Adipose tissue (tissue), 3 donors: ENCODE data around the gene CREB1. TPM values are rescaled to one million over a fixed set of nuclear protein-coding genes. Genes with fewer than 3 reads are reported as not detected.

Source experiments
- H3K27ac ChIP-seq: one replicate; pipeline ENCODE4 v1.5.1; 2013; ENCODE audit warnings: low read depth, low read length
- WGBS, 3 donors: extraction: QIAGEN DNeasy Blood & Tissue Kit; methylation state at CpG; one replicate each; pipeline ENCODE4 v1.1.7; 2013; 5-methylcytosine and 5-hydroxymethylcytosine counted together
- polyA plus RNA-seq, 3 donors: library from polyadenylated mRNA; stranded (reverse); fragments of 200-250 nt; gene quantifications; one replicate each; pipeline ENCODE4 v1.2.3, GENCODE V29; 2013
- donor health status: healthy with polysubstance abuse.
- donor health status: Bipolar disorder and iron deficiency.
- donor health status: healthy.

CREB1 gene
- polyA plus RNA-seq, 3 donors = 5.8 to 11.7 (median 10.8) TPM

GRCh38 chr2:207501802-207502576, 27.8 kb upstream of the CREB1 start:
- no peak overlapping the region for H3K27ac ChIP-seq
- WGBS, 3 donors = 82 to 92% (median 84%) methylated on average over 7 of the region's 7 CpGs

DNA sequence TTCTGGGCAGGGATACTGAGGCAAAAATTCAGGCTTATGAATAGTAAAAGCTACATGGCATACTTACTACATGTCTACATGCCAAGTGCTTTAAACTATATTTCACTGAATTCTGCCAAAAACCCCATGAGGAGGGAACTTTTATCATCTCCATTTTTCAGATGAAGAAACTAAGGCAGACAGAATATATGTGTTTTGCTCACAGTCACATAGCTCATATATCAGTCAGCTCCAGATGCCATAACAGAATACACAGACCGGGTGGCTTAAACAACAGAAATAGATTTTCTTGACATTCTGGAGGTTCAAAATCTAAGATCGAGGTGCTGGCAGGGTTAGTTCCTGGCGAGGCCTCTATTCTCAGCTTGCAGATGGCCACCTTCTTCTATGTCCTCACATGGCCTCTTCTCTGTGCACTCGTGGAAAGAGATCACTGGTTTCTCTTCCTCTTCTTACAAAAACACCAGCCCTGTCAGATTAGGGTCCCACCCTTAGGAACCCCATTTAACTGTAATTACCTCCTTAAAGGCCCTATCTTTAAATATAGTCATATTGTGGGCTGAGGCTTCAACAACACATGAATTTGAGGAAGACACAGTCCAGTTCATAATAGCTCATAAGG, 27.1 kb upstream of the CREB1 start:
- WGBS, 3 donors = 70 to 80% (median 72%) methylated on average over 4 of the region's 4 CpGs
- no peak overlapping the region for H3K27ac ChIP-seq

GRCh38 chr2:207503234-207503633, 26.5 kb upstream of the CREB1 start:
- 58 to 66% (median 66%) methylated on average over 5 of the region's 5 CpGs for WGBS, 3 donors
- no peak overlapping the region for H3K27ac ChIP-seq

GRCh38 chr2:207504513-207505170, 25.1 kb upstream of the CREB1 start:
- WGBS, 3 donors = 23 to 41% (median 39%) methylated on average over 11 of the region's 11 CpGs
- no peak overlapping the region for H3K27ac ChIP-seq

- H3K27ac ChIP-seq = no peak overlapping the region
- 26 to 49% (median 46%) methylated on average over 3 of the region's 3 CpGs for WGBS, 3 donors
Observed at GRCh38 chr2:207505171-207505570, 24.6 kb upstream of the CREB1 start.

- 13 to 46% (median 17%) methylated on average over 1 of the region's 1 CpG for WGBS, 3 donors
- no peak overlapping the region for H3K27ac ChIP-seq
Observed at GRCh38 chr2:207505728-207506127, 24.0 kb upstream of the CREB1 start.

- H3K27ac ChIP-seq = no peak overlapping the region
- 76 to 89% (median 86%) methylated on average over 1 of the region's 1 CpG for WGBS, 3 donors
Observed at GRCh38 chr2:207506426-207506825, 23.3 kb upstream of the CREB1 start.

GRCh38 chr2:207510148-207510547, 19.6 kb upstream of the CREB1 start:
- no peak overlapping the region for H3K27ac ChIP-seq
- 81 to 85% (median 85%) methylated on average over 1 of the region's 1 CpG for whole genome bisulfite sequencing, 3 donors

GRCh38 chr2:207511851-207512250, 17.9 kb upstream of the CREB1 start:
- no peak overlapping the region for H3K27ac ChIP-seq

GRCh38 chr2:207512356-207512755, 17.4 kb upstream of the CREB1 start:
- 88 to 95% (median 94%) methylated on average over 3 of the region's 3 CpGs for WGBS, 3 donors
- no peak overlapping the region for H3K27ac ChIP-seq

More at GRCh38 chr2:207511851-207512250, 17.9 kb upstream of the CREB1 start:
- whole genome bisulfite sequencing, 3 donors = 64 to 81% (median 81%) methylated on average over 2 of the region's 2 CpGs

- WGBS, 3 donors = 69 to 85% (median 72%) methylated on average over 7 of the region's 7 CpGs
Observed at GRCh38 chr2:207513551-207514257, 16.1 kb upstream of the CREB1 start.

DNA sequence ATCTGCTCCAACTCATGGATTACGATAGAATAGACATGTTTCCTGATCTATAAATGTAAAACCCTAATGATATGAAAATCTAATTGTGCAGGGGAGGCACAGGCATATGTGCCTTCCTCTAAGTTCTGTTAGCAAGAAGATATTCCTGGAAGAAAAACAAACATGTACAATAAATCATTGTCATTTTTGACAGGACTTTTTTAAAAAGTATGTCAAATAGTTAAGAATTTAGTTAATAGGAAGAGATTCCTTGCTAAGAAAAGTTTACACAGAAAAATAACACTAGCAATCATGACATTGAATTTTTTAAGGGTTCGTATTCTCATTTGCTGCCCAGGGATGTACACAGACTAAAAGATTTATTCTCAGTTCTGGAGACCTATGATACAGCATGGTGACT, 15.3 kb upstream of the CREB1 start:
- no peak overlapping the region for H3K27ac ChIP-seq

More at GRCh38 chr2:207513551-207514257, 16.1 kb upstream of the CREB1 start:
- no peak overlapping the region for H3K27ac ChIP-seq

GRCh38 chr2:207515671-207516070, 14.1 kb upstream of the CREB1 start:
- H3K27ac ChIP-seq = no peak overlapping the region
- WGBS, 3 donors = 92 to 96% (median 95%) methylated on average over 3 of the region's 3 CpGs

More for the DNA sequence above, 15.3 kb upstream of the CREB1 start:
- 85 to 94% (median 87%) methylated on average over 2 of the region's 2 CpGs for WGBS, 3 donors

DNA sequence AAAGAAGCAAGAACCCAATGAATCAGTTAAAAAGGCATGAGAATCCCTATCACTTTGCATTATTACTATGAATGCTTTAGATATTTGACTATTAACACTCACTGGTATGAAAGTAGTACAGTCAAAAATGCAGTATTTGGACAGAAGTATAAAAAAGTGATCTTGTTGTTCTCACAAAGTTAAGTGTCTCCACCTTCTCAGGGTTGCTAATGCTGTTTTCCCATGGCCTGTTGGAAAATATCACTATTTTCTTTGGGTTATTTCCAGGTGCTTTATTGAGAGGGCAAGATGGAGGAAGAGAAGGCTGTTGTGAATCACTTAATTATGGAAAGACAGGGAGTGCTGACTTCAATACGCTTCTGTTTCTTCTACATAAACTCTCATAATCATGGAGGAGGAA, 13.6 kb upstream of the CREB1 start:
- WGBS, 3 donors = 87 to 96% (median 88%) methylated on average over 1 of the region's 1 CpG
- H3K27ac ChIP-seq = no peak overlapping the region

GRCh38 chr2:207523005-207523404, 6.8 kb upstream of the CREB1 start:
- H3K27ac ChIP-seq = no peak overlapping the region
- 70 to 95% (median 81%) methylated on average over 1 of the region's 1 CpG for WGBS, 3 donors

- 24 to 61% (median 27%) methylated on average over 1 of the region's 1 CpG for WGBS, 3 donors
Observed at GRCh38 chr2:207525296-207525695, 4.5 kb upstream of the CREB1 start.

GRCh38 chr2:207528980-207529329, 807 bp upstream of the CREB1 start:
- 1 to 2% (median 2%) methylated on average over 17 of the region's 17 CpGs for WGBS, 3 donors
- H3K27ac ChIP-seq = peak overlapping the region; percentile 43

More at GRCh38 chr2:207525296-207525695, 4.5 kb upstream of the CREB1 start:
- H3K27ac ChIP-seq = no peak overlapping the region

- H3K27ac ChIP-seq = peak overlapping the region; percentile 85
- WGBS, 3 donors = 0 to 1% (median 0%) methylated on average over 41 to 91 of the region's 93 CpGs
Observed at GRCh38 chr2:207530160-207531031, 634 bp downstream of the CREB1 start.
